NCI-H187 treated with DMSO at 0.1 percent for 48 hours (cell line): ENCODE data around the gene MKNK1.
"Not testable (repeated sequence)": the region's sequence is repeated elsewhere in the genome, so short reads cannot be mapped to it uniquely, and the experiment has no call there.

Source experiments
- DNase-seq: peaks from one replicate; lab custom pipeline; 2025; lab: John Stamatoyannopoulos, UW

Gene MKNK1

GRCh38 chr1:46603858-46604549 is at the start of gene MKNK1:
TSS of gene MKNK1 (minus strand) at chr1:46604268. CDS start at chr1:46583327, 20,941 bp downstream.
- peak; percentile 61 for DNase-seq

GRCh38 chr1:46653405-46653958 is 49.4 kb upstream of the MKNK1 start:
- no peak for DNase-seq

GRCh38 chr1:46652321-46653100 is 48.4 kb upstream of the MKNK1 start:
- no peak for DNase-seq

- DNase-seq, result not testable (repeated sequence)
Observed at GRCh38 chr1:46651152-46651551, 47.1 kb upstream of the MKNK1 start.

- no peak for DNase-seq
Observed at GRCh38 chr1:46650491-46650890, 46.4 kb upstream of the MKNK1 start.

GRCh38 chr1:46649764-46650163 is 45.7 kb upstream of the MKNK1 start:
- DNase-seq, result no peak

DNA sequence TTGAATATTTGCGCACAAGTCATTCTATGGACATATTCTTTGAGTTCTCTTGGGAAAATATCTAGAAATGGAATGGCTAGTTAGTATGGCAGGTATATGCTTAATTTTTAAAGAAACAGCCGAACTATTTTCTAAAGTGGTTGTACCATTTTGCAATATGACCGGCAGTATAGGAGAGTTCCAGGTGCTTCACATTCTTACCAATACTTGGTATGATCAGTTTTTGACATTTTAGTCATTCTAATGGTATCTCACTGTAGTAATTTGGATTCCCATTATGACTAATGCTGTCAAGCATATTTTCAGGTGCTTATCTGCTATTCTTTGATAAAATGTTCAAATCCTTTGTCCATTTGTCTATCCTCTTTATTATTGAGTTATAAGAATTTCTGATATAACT is 43.5 kb upstream of the MKNK1 start:
- no peak for DNase-seq

DNA sequence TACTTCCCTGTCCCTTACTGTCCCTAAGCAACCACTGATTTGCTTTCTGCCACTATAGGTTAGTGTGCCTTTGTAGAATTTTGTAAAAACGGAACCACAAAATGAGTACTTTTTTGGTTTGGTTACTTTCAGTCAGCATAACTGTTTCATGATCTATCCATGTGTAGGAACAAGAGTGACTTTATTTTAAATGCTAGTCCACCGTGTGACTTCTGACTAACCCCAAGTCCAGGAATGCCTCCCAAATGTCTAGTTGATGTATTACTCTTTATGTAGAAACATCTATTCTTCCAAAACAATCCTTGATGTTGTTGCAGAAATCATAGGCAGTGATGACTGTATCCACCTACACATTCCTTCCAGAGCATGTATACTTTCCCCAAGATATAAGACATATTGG is 42.8 kb upstream of the MKNK1 start:
- no peak for DNase-seq

DNA sequence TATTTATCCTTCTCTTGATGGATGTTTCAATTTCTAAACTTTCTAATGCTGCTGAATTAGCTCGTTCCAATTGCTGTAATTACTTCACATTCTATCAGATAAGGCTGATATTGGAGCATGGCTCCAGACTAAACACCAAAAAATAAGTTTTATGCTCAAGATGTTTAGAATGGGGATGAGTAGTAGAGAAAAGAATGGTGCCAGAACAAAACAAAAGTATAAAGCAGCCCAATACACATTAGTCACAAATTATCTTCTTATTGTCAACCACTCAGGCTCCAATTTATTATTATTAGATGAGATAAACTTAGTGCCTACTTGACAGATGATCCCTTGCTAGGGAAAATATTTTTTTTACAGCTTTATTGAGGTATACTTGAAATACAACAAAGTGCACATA is 42.3 kb upstream of the MKNK1 start:
- no peak for DNase-seq

DNA sequence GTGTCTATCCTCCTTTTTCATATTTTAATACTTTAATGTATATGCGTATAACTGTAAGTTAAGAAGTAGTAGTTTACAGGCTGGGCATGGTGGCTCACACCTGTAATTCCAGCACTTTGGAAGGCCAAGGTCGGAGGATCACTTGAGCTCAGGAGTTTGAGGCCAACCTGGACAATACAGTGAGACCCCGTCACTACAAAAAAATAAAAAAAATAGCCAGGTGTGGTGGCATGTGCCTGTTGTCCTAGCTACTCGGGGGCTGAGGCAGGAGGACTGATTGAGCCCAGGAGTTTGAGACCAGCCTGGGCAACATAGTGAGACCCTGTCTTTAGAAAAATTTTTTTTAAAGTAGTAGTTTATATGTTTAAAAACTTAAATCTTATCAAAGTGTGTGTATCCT is 41.7 kb upstream of the MKNK1 start:
- no peak for DNase-seq

- DNase-seq, result peak; percentile 10
Observed at GRCh38 chr1:46643368-46643775, 39.3 kb upstream of the MKNK1 start.

GRCh38 chr1:46642115-46642680 is 38.1 kb upstream of the MKNK1 start:
- no peak for DNase-seq

DNA sequence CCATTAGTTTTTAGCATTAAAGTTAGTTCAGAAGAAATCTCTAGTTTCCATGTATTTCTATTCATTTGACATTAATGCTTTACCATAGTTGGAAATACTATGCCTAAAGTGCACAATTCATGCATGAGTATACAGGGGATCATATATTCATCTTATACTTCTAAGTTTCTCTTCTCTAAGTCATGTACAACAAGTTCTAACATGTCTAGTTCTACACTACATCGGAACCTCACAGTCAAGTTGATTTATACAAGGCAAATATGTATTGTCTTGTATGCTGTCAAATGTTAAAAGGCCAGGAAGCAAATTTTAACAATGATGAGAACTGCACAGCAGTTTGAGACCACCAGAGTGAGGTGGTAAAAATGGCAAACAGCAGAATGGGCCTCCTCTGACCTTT is 35.5 kb upstream of the MKNK1 start:
- no peak for DNase-seq

DNA sequence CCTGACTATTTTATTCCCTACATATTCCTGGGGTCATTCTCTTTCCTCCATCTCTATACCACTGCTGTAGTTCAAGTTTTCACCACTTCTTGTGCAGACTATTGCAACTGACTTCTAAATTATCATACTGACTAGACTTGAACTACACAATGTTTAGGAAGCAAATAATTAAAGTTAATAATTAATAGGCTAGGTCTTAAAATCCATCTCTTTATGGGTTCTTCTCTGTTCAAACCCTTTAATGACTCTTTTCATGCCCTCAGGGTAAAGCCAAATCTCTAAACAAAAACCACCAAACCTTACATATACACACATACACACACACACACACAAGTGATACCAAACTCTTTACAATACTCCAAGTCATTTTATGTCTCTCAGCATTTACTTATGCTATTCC is 34.9 kb upstream of the MKNK1 start:
- no peak for DNase-seq

DNA sequence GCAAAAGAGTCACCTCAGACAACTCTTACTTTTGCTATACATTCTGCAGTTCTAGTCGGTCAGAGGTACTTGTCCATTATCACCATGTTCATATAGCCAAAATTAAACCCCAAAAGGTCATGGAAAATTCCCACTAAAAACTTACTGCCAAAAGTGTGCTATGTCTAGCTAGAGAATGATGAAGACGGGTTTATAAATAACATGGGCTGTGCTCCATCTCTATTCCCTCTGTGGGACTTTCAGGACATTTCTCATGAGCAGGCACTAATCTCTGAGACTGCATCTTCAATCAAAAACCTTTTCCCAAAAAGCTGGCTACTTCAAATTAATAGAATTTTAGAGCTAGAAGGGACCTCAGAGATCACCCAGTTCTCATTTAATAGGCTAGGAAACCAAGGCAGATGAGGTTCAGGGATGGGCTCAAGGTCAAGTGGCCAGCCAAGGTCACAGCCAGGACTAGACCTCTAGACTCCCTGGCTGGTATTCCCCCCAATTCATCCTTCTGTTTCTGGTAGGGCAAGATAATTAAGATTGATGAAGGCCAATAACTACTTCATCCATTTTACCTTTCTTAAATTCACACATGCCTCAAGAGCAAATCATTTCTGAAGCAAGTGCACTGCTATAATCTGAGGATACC is 33.5 kb upstream of the MKNK1 start:
- DNase-seq, result no peak

DNA sequence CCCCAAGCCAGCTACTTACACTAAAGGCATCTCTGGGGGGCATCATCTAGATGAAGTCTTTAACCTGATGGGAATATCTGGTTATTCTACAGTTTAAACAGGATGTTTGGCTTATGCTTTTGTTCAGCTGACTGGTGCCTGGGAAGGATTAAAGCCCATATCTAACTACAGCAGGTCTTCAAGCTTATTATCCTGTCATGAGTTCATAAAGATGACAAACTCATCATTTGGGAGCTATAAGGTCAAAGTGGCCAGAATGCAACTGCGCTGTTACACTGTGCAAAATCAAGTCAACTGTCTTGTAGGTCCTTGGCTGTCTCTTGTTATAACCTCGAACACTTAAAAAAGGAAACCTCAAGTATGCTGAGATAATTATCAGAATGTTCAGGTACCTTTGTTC is 31.1 kb upstream of the MKNK1 start:
- no peak for DNase-seq

GRCh38 chr1:46630719-46631118 is 26.7 kb upstream of the MKNK1 start:
- no peak for DNase-seq

- no peak for DNase-seq
Observed at GRCh38 chr1:46623743-46624644, 19.9 kb upstream of the MKNK1 start.

GRCh38 chr1:46622344-46622743 is 18.3 kb upstream of the MKNK1 start:
- no peak for DNase-seq

GRCh38 chr1:46621930-46622329 is 17.9 kb upstream of the MKNK1 start:
- no peak for DNase-seq

GRCh38 chr1:46619656-46620258 is 15.7 kb upstream of the MKNK1 start:
- DNase-seq, result no peak
